Measurements from ENCODE around the gene CARNS1. TPM values are rescaled to one million over a fixed set of nuclear protein-coding genes. Genes with fewer than 3 reads are reported as not detected.

The CARNS1 gene
- total and polyA plus RNA-seq, 9 of the 15 experiments (the other 6 are each of a cell fraction or from before 2014, with no cell fraction given): 0.01 to 0.18 (median 0.06) TPM; not detected in 3

- TF ChIP-seq CUX1 (CRISPR knock-in tag; IDR thresholded peaks at IDR 0.05) (no peak), ZBTB1 (CRISPR knock-in tag; IDR thresholded peaks at IDR 0.05; ENCODE audit: borderline replicate concordance, low read depth) (no peak), ZNF592 (IDR thresholded peaks at IDR 0.05) (0 out of 2 replicates have a peak, but pooled peaks have one; percentile 34), SMAD3 (CRISPR knock-in tag; conservative IDR thresholded peaks at IDR 0.05) (no peak), ZNF77 (CRISPR knock-in tag; IDR thresholded peaks at IDR 0.05) (no peak), ZNF384 (IDR thresholded peaks at IDR 0.05; ENCODE audit: low read depth, low read length) (no peak), HNRNPH1 (optimal IDR thresholded peaks at IDR 0.05; ENCODE audit: low read depth, low read length) (no peak), EP400 (IDR thresholded peaks at IDR 0.05) (no peak), NCOA6 (IDR thresholded peaks at IDR 0.05) (no peak), HNRNPL (IDR thresholded peaks at IDR 0.05; ENCODE audit: low read depth, low read length) (no peak), EP300 (IDR thresholded peaks at IDR 0.05; ENCODE audit: low read length) (no peak), HDAC3 (IDR thresholded peaks at IDR 0.05; ENCODE audit: borderline replicate concordance, partially characterized antibody) (no peak), ILK (tag; IDR thresholded peaks at IDR 0.05; ENCODE audit: borderline replicate concordance, low read depth) (no peak), ZNF586 (CRISPR knock-in tag; conservative IDR thresholded peaks at IDR 0.05) (no peak), ZNF12 (CRISPR knock-in tag; IDR thresholded peaks at IDR 0.05) (no peak), RAD51 (IDR thresholded peaks at IDR 0.05; ENCODE audit: borderline replicate concordance, low read depth) (no peak), STAG1 (CRISPR knock-in tag; IDR thresholded peaks at IDR 0.05; ENCODE audit: borderline replicate concordance) (no peak), ZNF511 (CRISPR knock-in tag; IDR thresholded peaks at IDR 0.05) (no peak)
These were observed 44.1 kb upstream of the CARNS1 start (continued) for GRCh38 chr11:67371189-67371910.

Measured in K562 (cell line).